ENCODE measurements around the gene NR3C2. TPM values are rescaled to one million over a fixed set of nuclear protein-coding genes. Genes with fewer than 3 reads are reported as not detected.

Gene NR3C2
- total RNA-seq, 1 experiment from 2014 or later, result 2.7 TPM

DNA sequence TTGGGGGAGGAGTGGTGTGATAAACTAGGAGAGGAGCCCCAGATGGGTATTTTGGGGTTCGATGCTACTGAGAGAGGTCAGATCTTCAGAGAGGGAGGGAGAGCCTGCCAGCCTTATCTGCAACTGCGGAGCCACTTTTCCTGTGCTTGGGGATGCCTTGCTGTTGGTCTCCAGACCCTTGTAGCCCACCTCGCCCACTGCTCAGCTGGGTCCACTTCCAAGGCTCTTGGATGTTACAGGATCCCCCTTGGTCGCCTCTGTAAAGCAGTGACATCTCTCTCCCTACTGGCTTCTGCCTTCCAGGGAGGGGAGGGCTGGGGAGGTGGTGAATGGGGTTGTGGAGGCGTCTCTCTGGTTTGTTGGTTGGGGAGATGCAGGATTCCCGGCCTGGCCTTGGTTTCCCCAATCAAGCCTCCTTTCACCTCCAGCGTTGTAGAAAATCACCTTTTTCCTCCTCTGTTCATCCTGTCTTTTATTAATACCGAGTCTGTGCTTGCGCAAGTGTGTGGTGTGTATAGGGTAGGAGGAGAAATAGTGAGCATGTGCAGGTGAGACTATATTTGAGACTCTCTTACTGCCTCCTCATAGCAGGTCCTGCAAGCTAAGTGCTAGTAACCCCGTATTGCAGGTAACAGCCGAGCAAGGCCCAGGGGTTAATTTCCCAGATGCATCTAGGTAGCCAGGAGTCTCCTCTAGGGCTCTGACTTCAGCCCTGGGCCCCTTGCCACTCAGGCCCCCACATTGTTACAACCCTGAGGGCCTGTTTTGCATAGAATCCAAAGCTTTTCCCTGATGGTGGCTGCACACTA is 372.9 kb downstream of the NR3C2 start:
- DNase-seq (ENCODE audit: low read depth, low spot score) (no peak), ATAC-seq (no peak)
- Histone ChIP-seq H3K9me2 (ENCODE audit: insufficient read depth) (no peaks in the 10 kb centered on the region), H3K4me2 (ENCODE audit: low read length) (no peak overlapping the region), H4K20me1 (ENCODE audit: insufficient read depth) (no peaks in the 10 kb centered on the region), H3K4me3 (replicated peaks in 1 of 2; ENCODE audit: low read depth in 1 of 2, low read length in 2 of 2) (no peak overlapping the region), H3K9me3 (ENCODE audit: control insufficient read depth in 1 of 2, insufficient read depth in 1 of 2, low read depth in 1 of 2, low read length in 2 of 2) (no peaks in the 10 kb centered on the region), H3K4me1 (ENCODE audit: control insufficient read depth in 1 of 2, insufficient read depth in 2 of 2, low read length in 2 of 2) (no peaks in the 10 kb centered on the region), H3K36me3 (ENCODE audit: control insufficient read depth in 1 of 2, insufficient read depth in 2 of 2, low read length in 2 of 2) (no peaks in the 10 kb centered on the region; a peak in 1 of 4 replicates), H3K79me2 (ENCODE audit: insufficient read depth, low read length) (no peaks in the 10 kb centered on the region), H3K27me3 (ENCODE audit: insufficient read depth, low read length) (no peaks in the 10 kb centered on the region), H3K9ac (ENCODE audit: low read length) (no peak overlapping the region), H3K27ac (ENCODE audit: low read depth, low read length) (no peak overlapping the region), H2AFZ (ENCODE audit: low read depth, low read length, poor library complexity, severe bottlenecking) (no peak overlapping the region)
- intact Hi-C loops (cut with micrococcal nuclease), result no loop called here
- TF ChIP-seq, protein P1, sequence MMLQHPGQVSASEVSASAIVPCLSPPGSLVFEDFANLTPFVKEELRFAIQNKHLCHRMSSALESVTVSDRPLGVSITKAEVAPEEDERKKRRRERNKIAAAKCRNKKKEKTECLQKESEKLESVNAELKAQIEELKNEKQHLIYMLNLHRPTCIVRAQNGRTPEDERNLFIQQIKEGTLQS (IDR thresholded peaks at IDR 0.05), result no peak
- no peak for TF ChIP-seq ELF1 (IDR thresholded peaks at IDR 0.05; ENCODE audit: borderline replicate concordance, low read depth)
- BruUV-seq (replicated peaks), result no TSS peak
- ChIA-PET CTCF (no interaction called here), POLR2A (no interaction called here), RAD21 (ENCODE audit: low non-redundant PET in 1 of 2, low total read pairs in 2 of 2, uncharacterized antibody in 2 of 2, unreplicated experiment in 2 of 2) (no interaction called here)

DNA sequence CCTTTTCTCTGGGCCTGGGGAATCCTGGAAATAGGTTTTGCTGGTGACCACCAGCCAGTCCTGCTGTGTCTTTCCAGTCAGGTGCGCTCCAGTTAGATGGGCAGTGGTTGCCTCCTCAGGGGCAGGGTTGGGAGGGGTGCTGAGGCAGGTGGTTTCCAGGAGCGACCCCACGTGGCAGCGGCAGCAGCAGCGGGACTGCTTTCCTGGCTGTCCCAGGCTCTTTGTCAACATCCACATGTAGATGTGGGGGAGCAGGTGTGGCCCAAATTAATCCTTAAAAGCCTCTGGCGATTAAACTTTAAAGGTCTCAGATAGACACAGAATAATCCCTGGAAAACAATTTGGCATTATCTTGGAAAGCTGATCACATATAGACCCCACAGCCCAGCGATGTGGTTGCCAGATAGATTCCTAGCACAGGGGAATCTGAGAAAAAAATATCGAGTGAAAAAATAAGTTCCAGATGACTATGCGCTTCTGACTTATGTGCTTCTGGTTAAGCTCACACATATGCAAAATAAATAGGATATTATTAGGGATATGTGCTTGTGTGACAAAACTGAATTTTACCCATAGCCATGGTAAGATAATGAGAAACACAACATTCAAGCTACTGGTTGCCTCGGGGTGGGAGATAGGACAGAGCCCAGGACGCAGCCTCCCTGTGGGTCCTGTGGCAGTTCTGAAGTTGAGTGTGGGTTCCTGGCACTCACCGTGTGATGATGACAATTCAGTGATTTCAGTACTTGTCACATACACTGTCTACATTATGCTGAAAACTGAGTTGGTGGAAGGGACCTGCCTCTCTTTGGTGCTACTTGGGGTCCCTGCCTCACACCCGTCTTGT is 373.9 kb downstream of the NR3C2 start:
- H4K20me1 ChIP-seq (ENCODE audit: insufficient read depth), result no peaks in the 10 kb centered on the region
- CTCF ChIA-PET, result no interaction called here
- no peaks in the 10 kb centered on the region; a peak in 1 of 4 replicates for H3K36me3 ChIP-seq (ENCODE audit: control insufficient read depth in 1 of 2, insufficient read depth in 2 of 2, low read length in 2 of 2)
- DNase-seq (ENCODE audit: low read depth, low spot score), result no peak
- ATAC-seq, result no peak
- intact Hi-C loops (cut with micrococcal nuclease), result no loop called here
- no TSS peak for BruUV-seq (replicated peaks)
- POLR2A ChIA-PET, result no interaction called here
- H3K27ac ChIP-seq (ENCODE audit: low read depth, low read length), result no peak overlapping the region
- H3K9ac ChIP-seq (ENCODE audit: low read length), result no peak overlapping the region
- H2AFZ ChIP-seq (ENCODE audit: low read depth, low read length, poor library complexity, severe bottlenecking), result no peak overlapping the region
- H3K9me3 ChIP-seq (ENCODE audit: control insufficient read depth in 1 of 2, insufficient read depth in 1 of 2, low read depth in 1 of 2, low read length in 2 of 2), result no peaks in the 10 kb centered on the region
- H3K27me3 ChIP-seq (ENCODE audit: insufficient read depth, low read length), result no peaks in the 10 kb centered on the region
- H3K4me2 ChIP-seq (ENCODE audit: low read length), result no peak overlapping the region
- H3K4me1 ChIP-seq (ENCODE audit: control insufficient read depth in 1 of 2, insufficient read depth in 2 of 2, low read length in 2 of 2), result no peaks in the 10 kb centered on the region
- no peak overlapping the region for H3K4me3 ChIP-seq (replicated peaks in 1 of 2; ENCODE audit: low read depth in 1 of 2, low read length in 2 of 2)
- RAD21 ChIA-PET (ENCODE audit: low non-redundant PET in 1 of 2, low total read pairs in 2 of 2, uncharacterized antibody in 2 of 2, unreplicated experiment in 2 of 2), result no interaction called here
- no peaks in the 10 kb centered on the region for H3K9me2 ChIP-seq (ENCODE audit: insufficient read depth)
- no peaks in the 10 kb centered on the region for H3K79me2 ChIP-seq (ENCODE audit: insufficient read depth, low read length)
- TF ChIP-seq TCF7L2 (IDR thresholded peaks at IDR 0.05; ENCODE audit: borderline replicate concordance, extremely low read depth, insufficient read depth, insufficient read length), result no peak
- no peak for TF ChIP-seq EGR1 (IDR thresholded peaks at IDR 0.05; ENCODE audit: low read depth)
- no peak for TF ChIP-seq ZFX (IDR thresholded peaks at IDR 0.05)
- TF ChIP-seq RAD21 (IDR thresholded peaks at IDR 0.05; ENCODE audit: low read depth), result no peak
- TF ChIP-seq, protein P2, sequence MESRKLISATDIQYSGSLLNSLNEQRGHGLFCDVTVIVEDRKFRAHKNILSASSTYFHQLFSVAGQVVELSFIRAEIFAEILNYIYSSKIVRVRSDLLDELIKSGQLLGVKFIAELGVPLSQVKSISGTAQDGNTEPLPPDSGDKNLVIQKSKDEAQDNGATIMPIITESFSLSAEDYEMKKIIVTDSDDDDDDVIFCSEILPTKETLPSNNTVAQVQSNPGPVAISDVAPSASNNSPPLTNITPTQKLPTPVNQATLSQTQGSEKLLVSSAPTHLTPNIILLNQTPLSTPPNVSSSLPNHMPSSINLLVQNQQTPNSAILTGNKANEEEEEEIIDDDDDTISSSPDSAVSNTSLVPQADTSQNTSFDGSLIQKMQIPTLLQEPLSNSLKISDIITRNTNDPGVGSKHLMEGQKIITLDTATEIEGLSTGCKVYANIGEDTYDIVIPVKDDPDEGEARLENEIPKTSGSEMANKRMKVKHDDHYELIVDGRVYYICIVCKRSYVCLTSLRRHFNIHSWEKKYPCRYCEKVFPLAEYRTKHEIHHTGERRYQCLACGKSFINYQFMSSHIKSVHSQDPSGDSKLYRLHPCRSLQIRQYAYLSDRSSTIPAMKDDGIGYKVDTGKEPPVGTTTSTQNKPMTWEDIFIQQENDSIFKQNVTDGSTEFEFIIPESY (IDR thresholded peaks at IDR 0.05; ENCODE audit: extremely low read depth, insufficient replicate concordance, low read length), result no peak
- TF ChIP-seq SIN3A (IDR thresholded peaks at IDR 0.05; ENCODE audit: low read depth), result no peak
- TF ChIP-seq, protein P1 (IDR thresholded peaks at IDR 0.05), result no peak
- TF ChIP-seq CEBPB (IDR thresholded peaks at IDR 0.05; ENCODE audit: low read depth), result no peak
- no peak for TF ChIP-seq SRF (IDR thresholded peaks at IDR 0.05; ENCODE audit: low read depth)
- TF ChIP-seq ZNF274 (IDR thresholded peaks at IDR 0.05; ENCODE audit: low read depth, low read length), result no peak
- TF ChIP-seq, protein P3, sequence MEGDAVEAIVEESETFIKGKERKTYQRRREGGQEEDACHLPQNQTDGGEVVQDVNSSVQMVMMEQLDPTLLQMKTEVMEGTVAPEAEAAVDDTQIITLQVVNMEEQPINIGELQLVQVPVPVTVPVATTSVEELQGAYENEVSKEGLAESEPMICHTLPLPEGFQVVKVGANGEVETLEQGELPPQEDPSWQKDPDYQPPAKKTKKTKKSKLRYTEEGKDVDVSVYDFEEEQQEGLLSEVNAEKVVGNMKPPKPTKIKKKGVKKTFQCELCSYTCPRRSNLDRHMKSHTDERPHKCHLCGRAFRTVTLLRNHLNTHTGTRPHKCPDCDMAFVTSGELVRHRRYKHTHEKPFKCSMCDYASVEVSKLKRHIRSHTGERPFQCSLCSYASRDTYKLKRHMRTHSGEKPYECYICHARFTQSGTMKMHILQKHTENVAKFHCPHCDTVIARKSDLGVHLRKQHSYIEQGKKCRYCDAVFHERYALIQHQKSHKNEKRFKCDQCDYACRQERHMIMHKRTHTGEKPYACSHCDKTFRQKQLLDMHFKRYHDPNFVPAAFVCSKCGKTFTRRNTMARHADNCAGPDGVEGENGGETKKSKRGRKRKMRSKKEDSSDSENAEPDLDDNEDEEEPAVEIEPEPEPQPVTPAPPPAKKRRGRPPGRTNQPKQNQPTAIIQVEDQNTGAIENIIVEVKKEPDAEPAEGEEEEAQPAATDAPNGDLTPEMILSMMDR (IDR thresholded peaks at IDR 0.05 in 2 of 3, conservative IDR thresholded peaks at IDR 0.05 in 1 of 3; ENCODE audit: borderline replicate concordance in 1 of 3, insufficient read depth in 1 of 3, low read depth in 2 of 3, low read length in 2 of 3), result no peak
- no peak for TF ChIP-seq CBX3 (IDR thresholded peaks at IDR 0.05; ENCODE audit: low read depth)
